ENCODE measurements around the gene ZFAND3.

DNA sequence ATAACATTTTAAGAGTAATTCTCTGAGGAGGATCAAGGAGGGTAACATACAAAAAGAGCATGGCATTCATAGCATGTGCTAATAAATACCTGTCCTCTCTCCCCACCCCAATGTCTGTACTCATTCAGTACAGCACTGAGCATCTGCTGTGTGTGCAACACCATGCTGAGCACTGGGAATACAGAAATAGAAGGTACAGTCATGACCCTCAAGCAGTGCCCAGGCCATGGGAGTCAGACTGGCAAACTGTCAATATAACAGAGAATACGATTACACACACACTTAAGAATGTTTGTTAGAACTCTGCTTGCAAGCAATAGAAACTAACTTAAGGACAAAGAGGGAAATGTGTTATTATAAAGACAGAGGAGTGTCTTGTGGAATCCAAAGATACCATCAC, 24.7 kb upstream of the ZFAND3 start:
- TF ChIP-seq, protein P1, sequence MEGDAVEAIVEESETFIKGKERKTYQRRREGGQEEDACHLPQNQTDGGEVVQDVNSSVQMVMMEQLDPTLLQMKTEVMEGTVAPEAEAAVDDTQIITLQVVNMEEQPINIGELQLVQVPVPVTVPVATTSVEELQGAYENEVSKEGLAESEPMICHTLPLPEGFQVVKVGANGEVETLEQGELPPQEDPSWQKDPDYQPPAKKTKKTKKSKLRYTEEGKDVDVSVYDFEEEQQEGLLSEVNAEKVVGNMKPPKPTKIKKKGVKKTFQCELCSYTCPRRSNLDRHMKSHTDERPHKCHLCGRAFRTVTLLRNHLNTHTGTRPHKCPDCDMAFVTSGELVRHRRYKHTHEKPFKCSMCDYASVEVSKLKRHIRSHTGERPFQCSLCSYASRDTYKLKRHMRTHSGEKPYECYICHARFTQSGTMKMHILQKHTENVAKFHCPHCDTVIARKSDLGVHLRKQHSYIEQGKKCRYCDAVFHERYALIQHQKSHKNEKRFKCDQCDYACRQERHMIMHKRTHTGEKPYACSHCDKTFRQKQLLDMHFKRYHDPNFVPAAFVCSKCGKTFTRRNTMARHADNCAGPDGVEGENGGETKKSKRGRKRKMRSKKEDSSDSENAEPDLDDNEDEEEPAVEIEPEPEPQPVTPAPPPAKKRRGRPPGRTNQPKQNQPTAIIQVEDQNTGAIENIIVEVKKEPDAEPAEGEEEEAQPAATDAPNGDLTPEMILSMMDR (IDR thresholded peaks at IDR 0.05 in 8 of 11, conservative IDR thresholded peaks at IDR 0.05 in 3 of 11) = no peak
- no peak for TF ChIP-seq POLR2AphosphoS5 (IDR thresholded peaks at IDR 0.05)

All from spleen (tissue), 7 donors.